Spinal cord (tissue), 10 donors: ENCODE results near the gene TRMT6. TPM values are rescaled to one million over a fixed set of nuclear protein-coding genes. Genes with fewer than 3 reads are reported as not detected.

Experiments
- DNase-seq, 6 donors: peaks; one replicate each; pipeline versions ENCODE4 v3.0.0 to v3.0.0-alpha.2; 2013 to 2015; ENCODE audit warnings: low spot score in 6 of 6, low read depth in 4 of 6
- H3K27ac ChIP-seq: one replicate; pipeline ENCODE4 v1.5.1; 2013; ENCODE audit warnings: low read depth, low read length, control low read depth
- H3K27me3 ChIP-seq: one replicate; pipeline ENCODE4 v1.6.1; 2013; ENCODE audit warnings: low read length; ENCODE audit not compliant: control insufficient read depth, insufficient read depth
- H3K36me3 ChIP-seq: one replicate; pipeline ENCODE4 v1.6.1; 2013; ENCODE audit warnings: low read length; ENCODE audit not compliant: control insufficient read depth, insufficient read depth
- H3K4me1 ChIP-seq: one replicate; pipeline ENCODE4 v1.6.1; 2013; ENCODE audit warnings: low read length; ENCODE audit not compliant: control insufficient read depth, insufficient read depth
- H3K4me3 ChIP-seq: one replicate; pipeline ENCODE4 v1.5.1; 2013; ENCODE audit warnings: low read depth, low read length, control low read depth
- H3K9me3 ChIP-seq: one replicate; pipeline ENCODE4 v1.6.1; 2013; ENCODE audit warnings: low read length; ENCODE audit not compliant: control insufficient read depth, insufficient read depth
- WGBS: methylation state at CpG from one replicate; pipeline ENCODE4 v1.1.5; 2013; ENCODE audit warnings: missing lambda C conversion rate; ENCODE audit not compliant: insufficient coverage; 5-methylcytosine and 5-hydroxymethylcytosine counted together
- polyA plus RNA-seq, 2 donors: library from polyadenylated mRNA; unstranded; fragments of 120-200 nt; gene quantifications; one replicate each; pipeline ENCODE4 v1.2.1, GENCODE V29; 2013; ENCODE audit not compliant: insufficient read length in 2 of 2
- total RNA-seq, 2 donors: library from RNA; depleted of rRNA in 1 of 2; stranded (reverse); fragments of 120-200 nt in 1 of 2; fragments of >200 nt in 1 of 2; gene quantifications; one replicate each; pipeline versions ENCODE4 v1.2.3 to v1.2.4, GENCODE V29; 2013 to 2014
- donor health status: healthy.

The TRMT6 gene
- total and polyA plus RNA-seq, 4 donors = 7.2 to 14.8 (median 11.4) TPM

DNA sequence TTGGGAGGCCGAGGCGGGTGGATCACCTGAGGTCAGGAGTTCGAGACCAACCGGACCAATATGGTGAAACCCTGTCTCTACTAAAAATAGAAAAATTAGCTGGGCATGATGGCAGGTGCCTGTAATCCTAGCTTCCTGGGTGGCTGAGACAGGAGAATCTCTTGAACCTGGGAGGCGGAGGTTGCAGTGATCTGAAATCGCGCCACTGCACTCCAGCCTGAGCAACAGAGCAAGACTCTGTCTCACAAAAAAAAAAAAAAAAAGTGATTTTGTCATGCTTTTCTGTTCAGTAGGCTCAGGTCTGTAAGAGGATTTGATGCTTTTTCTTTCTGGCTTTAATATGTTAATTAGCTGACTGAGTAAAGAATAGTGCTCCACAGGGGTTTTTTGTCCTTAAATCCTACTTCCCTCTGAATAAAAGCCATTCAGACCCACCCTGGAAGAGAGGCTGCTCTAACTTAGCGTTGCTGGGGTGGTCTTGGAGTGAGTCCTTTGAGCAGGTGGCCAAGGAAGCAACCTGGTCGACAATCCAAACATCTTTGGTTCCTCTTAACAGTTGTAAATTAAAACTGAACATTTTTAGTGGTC lies 19.1 kb upstream of the TRMT6 start:
- H3K9me3 ChIP-seq = no peaks in the 10 kb centered on the region

DNA sequence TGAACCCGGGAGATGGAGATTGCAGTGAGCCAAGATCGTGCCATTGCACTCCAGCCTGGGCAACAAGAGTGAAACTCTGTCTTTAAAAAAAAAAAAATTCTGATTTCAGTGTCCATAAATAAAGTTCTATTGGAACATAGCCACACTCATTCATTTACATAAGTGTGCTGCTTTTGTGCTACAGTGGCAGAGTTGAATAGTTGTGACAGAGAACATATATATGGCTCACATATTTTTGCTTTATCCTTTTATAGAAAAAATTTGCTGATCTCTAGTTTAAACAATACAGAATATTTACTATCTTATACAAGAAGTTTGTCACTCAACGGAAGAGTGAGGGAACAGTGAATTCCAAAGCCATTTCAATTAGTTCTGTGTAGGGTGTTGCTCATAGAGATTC lies 18.1 kb upstream of the TRMT6 start:
- H3K4me1 ChIP-seq = peaks cover 3% of the 10 kb centered on the region
- H3K27me3 ChIP-seq = no peaks in the 10 kb centered on the region
- H3K36me3 ChIP-seq = no peaks in the 10 kb centered on the region
- 80% methylated on average over 1 of the region's 3 CpGs for WGBS
- H3K9me3 ChIP-seq = no peaks in the 10 kb centered on the region
- no peak for DNase-seq
- H3K27ac ChIP-seq = no peak overlapping the region
- no peak overlapping the region for H3K4me3 ChIP-seq

More for the DNA sequence above, 19.1 kb upstream of the TRMT6 start:
- DNase-seq = peak in 4 of 6 donors; percentile 15 to 72 (median 42)
- Histone ChIP-seq H3K4me3 (no peak overlapping the region), H3K36me3 (peaks cover 3% of the 10 kb centered on the region), H3K4me1 (peaks cover 3% of the 10 kb centered on the region), H3K27ac (no peak overlapping the region), H3K27me3 (no peaks in the 10 kb centered on the region)
- 100% methylated on average over 2 of the region's 9 CpGs for WGBS

DNA sequence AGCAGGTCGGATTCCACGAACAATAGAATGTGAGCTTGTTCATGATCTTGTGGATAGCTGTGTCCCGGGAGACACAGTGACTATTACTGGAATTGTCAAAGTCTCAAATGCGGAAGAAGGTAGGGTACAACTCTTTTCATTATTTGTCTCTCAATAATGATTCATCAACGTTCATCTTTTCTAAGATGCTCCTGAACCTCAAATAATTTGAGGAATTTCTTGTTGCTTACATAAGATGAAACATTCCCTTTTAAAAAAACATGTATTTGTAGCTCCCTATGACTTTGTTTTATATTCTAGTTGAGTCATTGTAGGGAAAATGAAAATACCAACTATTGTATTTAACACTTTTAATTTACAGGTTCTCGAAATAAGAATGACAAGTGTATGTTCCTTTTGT lies 17.1 kb upstream of the TRMT6 start:
- H3K4me1 ChIP-seq = peaks cover 3% of the 10 kb centered on the region
- DNase-seq = no peak
- H3K9me3 ChIP-seq = no peaks in the 10 kb centered on the region
- no peak overlapping the region for H3K27ac ChIP-seq
- H3K36me3 ChIP-seq = no peaks in the 10 kb centered on the region
- H3K4me3 ChIP-seq = no peak overlapping the region
- no peaks in the 10 kb centered on the region for H3K27me3 ChIP-seq
- 83% methylated on average over 2 of the region's 6 CpGs for WGBS

DNA sequence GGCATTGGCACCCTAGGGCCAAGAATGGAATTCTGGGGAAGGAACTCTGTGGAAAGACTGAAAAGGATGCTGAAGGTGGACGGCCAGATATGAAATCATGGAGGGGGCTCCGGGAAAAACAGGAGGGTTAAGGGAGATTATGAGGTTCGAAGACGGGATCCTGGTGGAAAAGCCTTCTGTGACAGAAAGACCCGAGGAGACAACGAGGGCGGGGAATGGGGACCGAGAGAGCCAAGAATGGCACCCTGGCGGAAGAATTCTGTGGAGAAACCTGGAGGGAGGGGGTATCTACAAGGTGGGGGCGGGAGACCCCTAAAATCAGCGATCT lies 426 bp downstream of the TRMT6 start:
- WGBS = under 1% methylated on average over 10 of the region's 11 CpGs
- Histone ChIP-seq H3K4me3 (peak overlapping the region; percentile 88), H3K36me3 (peaks cover 10% of the 10 kb centered on the region), H3K27ac (peak overlapping the region; percentile 12), H3K9me3 (no peaks in the 10 kb centered on the region), H3K27me3 (no peaks in the 10 kb centered on the region), H3K4me1 (peaks cover 4% of the 10 kb centered on the region)
- no peak for DNase-seq

GRCh38 chr20:5947276-5947675 lies 3.1 kb downstream of the TRMT6 start:
- Histone ChIP-seq H3K27me3 (no peaks in the 10 kb centered on the region), H3K4me1 (peaks cover 4% of the 10 kb centered on the region), H3K27ac (no peak overlapping the region), H3K36me3 (peaks cover 16% of the 10 kb centered on the region), H3K4me3 (no peak overlapping the region), H3K9me3 (no peaks in the 10 kb centered on the region)
- DNase-seq = no peak
- WGBS = 92% methylated on average over 5 of the region's 6 CpGs

DNA sequence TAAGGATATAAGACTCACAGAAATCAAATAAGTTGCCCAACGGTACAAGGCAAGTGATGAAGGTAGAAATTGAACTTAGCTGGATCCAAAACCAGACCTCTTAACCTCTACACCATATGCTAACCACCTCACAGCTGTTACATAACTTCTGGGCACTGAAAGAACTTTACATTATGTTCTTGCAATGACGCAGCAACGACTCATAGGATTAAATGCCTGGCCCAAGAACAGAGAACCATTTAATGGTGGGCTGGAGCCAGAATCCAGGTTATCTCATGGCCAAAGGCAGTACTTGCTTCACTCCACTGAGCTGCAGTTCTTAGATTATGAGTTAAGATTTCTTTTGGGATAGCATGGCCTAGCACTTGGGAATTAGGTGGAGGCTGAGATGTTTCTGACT lies 4.4 kb downstream of the TRMT6 start:
- H3K27ac ChIP-seq = no peak overlapping the region
- H3K9me3 ChIP-seq = no peaks in the 10 kb centered on the region
- no peak for DNase-seq
- 95% methylated on average over 2 of the region's 3 CpGs for WGBS
- no peak overlapping the region for H3K4me3 ChIP-seq
- no peaks in the 10 kb centered on the region for H3K27me3 ChIP-seq
- H3K36me3 ChIP-seq = peaks cover 25% of the 10 kb centered on the region
- peaks cover 3% of the 10 kb centered on the region for H3K4me1 ChIP-seq

- Histone ChIP-seq H3K27ac (no peak overlapping the region), H3K27me3 (no peaks in the 10 kb centered on the region), H3K4me3 (no peak overlapping the region), H3K4me1 (no peaks in the 10 kb centered on the region), H3K36me3 (peaks cover 36% of the 10 kb centered on the region), H3K9me3 (no peaks in the 10 kb centered on the region)
- 83% methylated on average over 1 of the region's 6 CpGs for WGBS
- DNase-seq = no peak
Measured at GRCh38 chr20:5938456-5939029, 11.8 kb downstream of the TRMT6 start.

- Histone ChIP-seq H3K9me3 (no peaks in the 10 kb centered on the region), H3K36me3 (peaks cover 21% of the 10 kb centered on the region), H3K4me3 (no peak overlapping the region), H3K4me1 (no peaks in the 10 kb centered on the region), H3K27ac (no peak overlapping the region), H3K27me3 (no peaks in the 10 kb centered on the region)
- no CpG with 5 or more reads among the region's 3 CpGs for WGBS
- no peak for DNase-seq
Measured at GRCh38 chr20:5936238-5936637, 14.1 kb downstream of the TRMT6 start.

GRCh38 chr20:5935384-5935783 lies 14.9 kb downstream of the TRMT6 start:
- Histone ChIP-seq H3K4me3 (no peak overlapping the region), H3K27me3 (no peaks in the 10 kb centered on the region), H3K36me3 (peaks cover 13% of the 10 kb centered on the region), H3K4me1 (no peaks in the 10 kb centered on the region), H3K9me3 (no peaks in the 10 kb centered on the region), H3K27ac (no peak overlapping the region)
- DNase-seq = no peak
- no CpG with 5 or more reads among the region's 1 CpG for WGBS

GRCh38 chr20:5933802-5934436 lies 16.4 kb downstream of the TRMT6 start:
- no peaks in the 10 kb centered on the region for H3K27me3 ChIP-seq
- no peaks in the 10 kb centered on the region for H3K4me1 ChIP-seq
- H3K9me3 ChIP-seq = no peaks in the 10 kb centered on the region
- 82% methylated on average over 4 of the region's 7 CpGs for WGBS
- no peak overlapping the region for H3K27ac ChIP-seq
- peaks cover 3% of the 10 kb centered on the region for H3K36me3 ChIP-seq
- peak in 2 of 6 donors; percentile 55 to 71 for DNase-seq
- no peak overlapping the region for H3K4me3 ChIP-seq
